ENCODE results near the gene SURF4.

Gene SURF4

DNA sequence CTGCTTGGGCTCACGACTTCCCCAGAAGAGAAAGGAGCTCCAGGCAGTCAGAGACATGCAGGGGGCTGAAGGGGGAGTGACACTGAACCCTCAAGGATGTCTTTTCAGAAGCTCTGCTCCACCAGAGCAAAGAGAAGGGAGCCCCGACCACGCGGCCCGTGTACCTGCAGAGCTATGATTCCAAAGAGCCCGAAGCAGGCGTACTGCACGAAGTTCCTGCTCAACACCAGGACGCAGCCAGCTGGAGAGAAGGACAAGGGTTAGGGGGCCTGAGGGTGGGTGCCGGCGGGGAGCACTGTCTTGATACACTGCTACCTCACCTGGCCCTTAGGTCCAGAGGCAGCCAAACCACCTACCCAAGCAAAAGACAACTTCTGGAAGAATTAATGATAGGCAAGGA lies 9.4 kb downstream of the SURF4 start:
- peaks cover 94% of the 10 kb centered on the region for H3K36me3 ChIP-seq (ENCODE audit: control insufficient read depth, low read length)
- no peak overlapping the region for H3K4me2 ChIP-seq (ENCODE audit: low read length)
- no peak for TF ChIP-seq EZH2phosphoT487 (IDR thresholded peaks at IDR 0.05; ENCODE audit: borderline replicate concordance, low read length)
- TF ChIP-seq, protein P1, sequence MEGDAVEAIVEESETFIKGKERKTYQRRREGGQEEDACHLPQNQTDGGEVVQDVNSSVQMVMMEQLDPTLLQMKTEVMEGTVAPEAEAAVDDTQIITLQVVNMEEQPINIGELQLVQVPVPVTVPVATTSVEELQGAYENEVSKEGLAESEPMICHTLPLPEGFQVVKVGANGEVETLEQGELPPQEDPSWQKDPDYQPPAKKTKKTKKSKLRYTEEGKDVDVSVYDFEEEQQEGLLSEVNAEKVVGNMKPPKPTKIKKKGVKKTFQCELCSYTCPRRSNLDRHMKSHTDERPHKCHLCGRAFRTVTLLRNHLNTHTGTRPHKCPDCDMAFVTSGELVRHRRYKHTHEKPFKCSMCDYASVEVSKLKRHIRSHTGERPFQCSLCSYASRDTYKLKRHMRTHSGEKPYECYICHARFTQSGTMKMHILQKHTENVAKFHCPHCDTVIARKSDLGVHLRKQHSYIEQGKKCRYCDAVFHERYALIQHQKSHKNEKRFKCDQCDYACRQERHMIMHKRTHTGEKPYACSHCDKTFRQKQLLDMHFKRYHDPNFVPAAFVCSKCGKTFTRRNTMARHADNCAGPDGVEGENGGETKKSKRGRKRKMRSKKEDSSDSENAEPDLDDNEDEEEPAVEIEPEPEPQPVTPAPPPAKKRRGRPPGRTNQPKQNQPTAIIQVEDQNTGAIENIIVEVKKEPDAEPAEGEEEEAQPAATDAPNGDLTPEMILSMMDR (IDR thresholded peaks at IDR 0.05; ENCODE audit: low read depth, low read length, poor library complexity, severe bottlenecking): no peak
- peaks cover 54% of the 10 kb centered on the region for H3K79me2 ChIP-seq (ENCODE audit: control insufficient read depth, low read length)
- H3K4me3 ChIP-seq (ENCODE audit: low read length): no peak overlapping the region
- no peaks in the 10 kb centered on the region for H3K27me3 ChIP-seq (ENCODE audit: control insufficient read depth, low read length)
- H3K9me2 ChIP-seq (replicated peaks; ENCODE audit: control insufficient read depth, low read length): no peaks in the 10 kb centered on the region
- no peak overlapping the region for H3K27ac ChIP-seq (ENCODE audit: low read depth, low read length)
- peaks cover 7% of the 10 kb centered on the region; the same call in 1 of the 2 replicates for H3F3A ChIP-seq (ENCODE audit: control insufficient read depth, insufficient read depth)
- H4K20me1 ChIP-seq (ENCODE audit: control insufficient read depth, insufficient read depth, low read depth, low read length): peaks cover 25% of the 10 kb centered on the region
- H3K4me1 ChIP-seq (ENCODE audit: control insufficient read depth, low read length): peaks cover 18% of the 10 kb centered on the region
- no peaks in the 10 kb centered on the region for H3K9me3 ChIP-seq (ENCODE audit: control insufficient read depth, insufficient read depth, low read length)

DNA sequence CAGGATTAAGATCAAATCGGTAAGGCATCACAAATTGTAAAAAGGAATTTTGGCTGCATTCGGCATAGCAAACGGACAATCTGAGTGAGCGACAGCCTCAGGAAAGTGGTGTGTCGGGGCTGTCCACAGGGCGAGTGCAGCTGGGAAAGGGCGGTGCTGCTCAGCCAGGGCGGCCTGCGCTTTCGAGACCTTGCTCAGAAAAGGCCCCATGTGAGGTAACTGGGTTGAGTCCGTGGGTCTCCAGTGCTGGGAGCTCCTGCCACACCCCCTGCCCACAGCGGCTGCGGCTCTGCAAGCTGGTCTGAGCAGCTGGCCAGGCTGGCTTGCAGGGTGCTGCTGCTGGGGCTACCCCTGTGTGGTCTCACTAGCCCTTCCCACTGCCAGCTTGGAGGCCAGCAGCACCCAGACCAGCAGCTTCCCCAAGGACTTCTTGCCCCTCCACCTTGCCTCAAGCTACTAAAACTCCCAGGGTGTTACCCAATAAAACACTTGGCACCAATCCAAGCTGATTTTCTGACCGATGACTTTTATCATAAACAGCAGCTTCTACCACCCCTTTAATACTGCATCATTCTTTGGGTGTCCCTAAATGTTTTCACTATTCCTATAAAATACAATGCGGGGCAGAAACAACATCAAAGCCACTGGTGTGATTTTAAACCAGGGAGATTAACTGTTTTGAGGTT lies 13.4 kb downstream of the SURF4 start:
- H3K4me2 ChIP-seq (ENCODE audit: low read length): no peak overlapping the region
- H3K36me3 ChIP-seq (ENCODE audit: control insufficient read depth, low read length): peaks cover 83% of the 10 kb centered on the region
- no peak overlapping the region for H3K27ac ChIP-seq (ENCODE audit: low read depth, low read length)
- peaks cover 17% of the 10 kb centered on the region for H3K79me2 ChIP-seq (ENCODE audit: control insufficient read depth, low read length)
- no peak for TF ChIP-seq EZH2phosphoT487 (IDR thresholded peaks at IDR 0.05; ENCODE audit: borderline replicate concordance, low read length)
- TF ChIP-seq, protein P1 (IDR thresholded peaks at IDR 0.05; ENCODE audit: low read depth, low read length, poor library complexity, severe bottlenecking): no peak
- H3K9me3 ChIP-seq (ENCODE audit: control insufficient read depth, insufficient read depth, low read length): no peaks in the 10 kb centered on the region
- H3K27me3 ChIP-seq (ENCODE audit: control insufficient read depth, low read length): no peaks in the 10 kb centered on the region
- H3K4me3 ChIP-seq (ENCODE audit: low read length): no peak overlapping the region
- H4K20me1 ChIP-seq (ENCODE audit: control insufficient read depth, insufficient read depth, low read depth, low read length): 0 out of 2 replicates have a peak, but pooled peaks cover 3% of the 10 kb centered on the region
- peaks cover 4% of the 10 kb centered on the region for H3K4me1 ChIP-seq (ENCODE audit: control insufficient read depth, low read length)
- H3F3A ChIP-seq (ENCODE audit: control insufficient read depth, insufficient read depth): peaks cover 6% of the 10 kb centered on the region; the same call in 1 of the 2 replicates
- H3K9me2 ChIP-seq (replicated peaks; ENCODE audit: control insufficient read depth, low read length): no peaks in the 10 kb centered on the region

DNA sequence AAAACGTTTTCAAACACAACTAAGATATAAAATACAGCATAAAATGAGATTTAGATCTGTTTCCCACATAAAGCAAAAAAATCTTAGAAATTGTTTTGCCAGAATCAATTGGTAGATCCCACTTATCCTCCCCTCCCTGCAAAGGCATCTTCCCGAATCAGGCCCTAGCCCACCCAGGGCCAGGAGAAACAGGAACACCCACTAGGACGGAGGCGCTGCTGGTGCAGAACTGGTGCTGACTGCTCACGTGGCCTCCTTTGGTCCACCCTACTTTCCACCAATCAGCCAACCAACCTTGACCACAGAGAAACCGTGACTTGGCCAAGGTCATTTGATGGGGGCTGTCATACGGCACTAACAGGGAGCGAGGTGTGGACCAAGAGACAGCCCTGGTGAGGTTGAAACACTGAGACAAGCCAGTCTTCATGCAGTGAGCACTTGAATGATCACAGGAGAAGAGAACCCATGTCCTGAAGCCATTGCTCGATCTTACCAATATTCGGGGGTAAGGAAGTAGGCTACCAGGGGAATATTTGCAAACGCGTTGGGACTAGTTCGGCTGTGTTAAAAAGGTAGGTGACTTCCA lies 14.3 kb downstream of the SURF4 start:
- Histone ChIP-seq H3K9me3 (ENCODE audit: control insufficient read depth, insufficient read depth, low read length) (no peaks in the 10 kb centered on the region), H3K9me2 (replicated peaks; ENCODE audit: control insufficient read depth, low read length) (no peaks in the 10 kb centered on the region), H4K20me1 (ENCODE audit: control insufficient read depth, insufficient read depth, low read depth, low read length) (0 out of 2 replicates have a peak, but pooled peaks cover 3% of the 10 kb centered on the region), H3K27ac (ENCODE audit: low read depth, low read length) (no peak overlapping the region), H3K27me3 (ENCODE audit: control insufficient read depth, low read length) (no peaks in the 10 kb centered on the region), H3K79me2 (ENCODE audit: control insufficient read depth, low read length) (peaks cover 17% of the 10 kb centered on the region), H3K4me3 (ENCODE audit: low read length) (no peak overlapping the region), H3F3A (ENCODE audit: control insufficient read depth, insufficient read depth) (peaks cover 6% of the 10 kb centered on the region; the same call in 1 of the 2 replicates), H3K36me3 (ENCODE audit: control insufficient read depth, low read length) (peaks cover 75% of the 10 kb centered on the region), H3K4me2 (ENCODE audit: low read length) (no peak overlapping the region), H3K4me1 (ENCODE audit: control insufficient read depth, low read length) (peaks cover 11% of the 10 kb centered on the region)
- no peak for TF ChIP-seq EZH2phosphoT487 (IDR thresholded peaks at IDR 0.05; ENCODE audit: borderline replicate concordance, low read length)
- TF ChIP-seq, protein P1 (IDR thresholded peaks at IDR 0.05; ENCODE audit: low read depth, low read length, poor library complexity, severe bottlenecking): no peak
